ENCODE measurements around the gene EXOC1L.

DNA sequence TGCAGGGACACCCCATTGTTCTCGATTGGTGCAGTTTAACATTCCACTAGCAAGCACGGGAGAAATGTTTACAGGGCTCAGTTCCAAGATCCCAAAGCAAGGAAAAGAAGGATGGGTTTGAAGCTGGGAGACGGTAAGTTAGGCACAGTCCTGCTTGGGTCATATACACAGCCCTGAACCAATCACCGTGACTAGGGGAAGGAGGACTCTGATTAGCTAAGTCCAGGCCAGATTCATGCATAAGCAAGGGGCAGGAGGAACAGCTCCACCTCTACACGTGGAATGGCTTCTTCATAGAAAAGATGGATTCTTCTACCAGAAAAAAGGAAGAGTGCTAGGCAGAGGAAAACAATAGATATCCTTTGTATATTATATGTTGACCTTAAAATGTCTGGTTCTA, 11.0 kb upstream of the EXOC1L start:
- TF ChIP-seq GATA2 (IDR thresholded peaks at IDR 0.05; ENCODE audit: low read depth, low read length) (no peak), GATA3 (IDR thresholded peaks at IDR 0.05; ENCODE audit: low read depth, low read length) (no peak)
